Fibroblast of the aortic adventitia (primary cell): Measurements from ENCODE around the gene DRGX. TPM values are rescaled to one million over a fixed set of nuclear protein-coding genes. Genes with fewer than 3 reads are reported as not detected.

Experiments
- DNase-seq: peaks from one replicate; pipeline ENCODE4 v3.0.0-alpha.2; 2010; ENCODE audit warnings: low read depth
- H3K4me3 ChIP-seq: 2 replicates; pipeline ENCODE4 v1.5.1; 2011; ENCODE audit warnings: low read depth, mild to moderate bottlenecking, control low read depth, low read length, moderate library complexity
- CTCF ChIP-seq: IDR thresholded peaks from 2 replicates; pipeline ENCODE4 v1.5.1; 2011; ENCODE audit warnings: mild to moderate bottlenecking, low read length, control low read depth, inconsistent platforms; ENCODE audit not compliant: insufficient read depth
- total RNA-seq: library from RNA; depleted of rRNA; stranded (reverse); fragments of >200 nt; gene quantifications from 2 replicates; pipeline ENCODE4 v1.2.3, GENCODE V29; 2012; ENCODE audit warnings: low replicate concordance

DRGX gene
- total RNA-seq, 1 donor: not detected

DNA sequence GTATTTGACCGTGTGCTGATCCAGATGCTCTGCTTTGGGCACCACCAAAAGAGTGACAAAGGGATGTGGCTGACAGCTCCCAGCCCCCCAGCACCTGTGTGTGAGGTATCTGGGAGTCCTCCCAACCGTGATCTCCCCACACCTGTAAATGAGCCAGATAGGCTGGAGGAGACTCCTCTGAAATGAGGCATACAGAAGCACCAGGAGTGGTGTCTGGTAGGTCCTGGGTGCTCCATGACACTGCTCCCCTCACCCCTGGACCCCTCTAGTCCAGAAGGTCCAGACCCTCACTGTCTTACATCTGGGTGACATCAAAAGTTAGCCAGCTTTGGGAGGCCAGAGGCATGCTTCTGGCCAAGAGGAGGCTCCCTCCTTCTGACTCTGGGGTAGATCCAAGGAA, 20.0 kb upstream of the DRGX start:
- DNase-seq: no peak
- TF ChIP-seq CTCF: no peak

DNA sequence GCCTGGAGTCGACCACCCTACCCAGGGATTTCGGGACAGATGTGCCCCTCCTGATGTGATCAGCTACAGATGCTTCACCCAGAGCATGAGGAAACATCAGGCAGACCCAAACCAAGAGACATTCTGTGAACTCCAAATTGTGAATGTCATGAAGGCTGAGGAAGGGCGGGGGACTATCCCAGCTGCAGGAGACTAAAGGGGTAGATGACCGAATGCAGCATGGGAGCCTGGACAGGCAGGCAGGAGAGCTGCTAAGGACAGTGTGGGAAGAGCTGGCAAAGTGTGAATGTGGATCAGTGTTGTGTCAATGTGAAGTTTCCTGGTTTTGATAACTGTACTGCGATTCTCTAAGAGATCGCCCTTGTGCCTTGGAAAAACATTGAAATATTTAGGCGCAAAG, 19.2 kb upstream of the DRGX start:
- no peak for DNase-seq
- no peak overlapping the region for H3K4me3 ChIP-seq
- no peak for TF ChIP-seq CTCF

More for the DNA sequence above, 20.0 kb upstream of the DRGX start:
- no peak overlapping the region for H3K4me3 ChIP-seq

GRCh38 chr10:49414496-49414895, 18.6 kb upstream of the DRGX start:
- H3K4me3 ChIP-seq: no peak overlapping the region
- TF ChIP-seq CTCF: no peak
- no peak for DNase-seq

DNA sequence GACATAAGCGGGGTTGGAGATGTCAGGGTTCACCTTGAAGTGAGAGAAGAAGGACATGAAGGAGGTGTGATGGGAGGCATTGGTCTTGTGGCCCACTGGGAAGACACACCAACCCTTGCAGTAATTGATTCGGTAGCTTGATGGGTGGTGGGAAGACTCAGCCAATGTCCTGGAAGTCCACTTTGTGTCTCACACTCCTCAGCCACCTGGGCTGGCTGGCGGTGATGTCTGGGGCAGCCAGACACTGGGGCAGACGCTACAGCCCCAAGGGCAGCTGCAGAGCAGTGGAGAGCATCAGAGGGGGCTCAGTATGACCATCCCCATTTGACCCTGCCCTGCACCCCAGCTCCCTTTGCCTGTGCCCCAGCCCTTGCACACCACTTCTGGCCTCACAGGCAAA, 16.7 kb upstream of the DRGX start:
- TF ChIP-seq CTCF: no peak
- DNase-seq: no peak
- no peak overlapping the region for H3K4me3 ChIP-seq

- TF ChIP-seq CTCF: no peak
- no peak for DNase-seq
- H3K4me3 ChIP-seq: no peak overlapping the region
These were observed 14.6 kb upstream of the DRGX start for GRCh38 chr10:49410365-49411074.

DNA sequence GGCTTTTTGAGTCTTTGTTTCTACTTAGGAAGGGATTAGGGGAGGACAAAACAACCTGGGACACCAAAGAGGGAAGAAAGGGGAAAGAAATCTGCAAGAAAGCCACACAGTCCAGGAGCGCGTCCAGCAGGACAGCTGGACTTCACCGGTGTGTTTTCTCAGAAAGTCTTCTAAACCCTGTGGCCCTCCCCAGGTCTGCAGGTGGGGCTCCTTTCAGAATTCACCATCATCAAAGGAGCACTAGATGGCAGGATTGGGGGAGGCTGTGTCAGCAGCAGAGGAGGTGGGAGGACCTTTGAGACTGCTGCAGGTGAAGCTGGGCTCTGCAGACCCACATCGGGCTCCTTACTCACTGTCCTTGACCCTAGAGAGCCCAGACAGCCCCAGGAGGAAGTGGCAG, 13.9 kb upstream of the DRGX start:
- H3K4me3 ChIP-seq: no peak overlapping the region
- DNase-seq: no peak
- TF ChIP-seq CTCF: no peak

GRCh38 chr10:49408519-49409306, 12.8 kb upstream of the DRGX start:
- peak; percentile 2 for DNase-seq
- H3K4me3 ChIP-seq: no peak overlapping the region
- TF ChIP-seq CTCF: peak; percentile 36
